GM23338 (cell line): Measurements from ENCODE around the gene GRIA2. TPM values are rescaled to one million over a fixed set of nuclear protein-coding genes. Genes with fewer than 3 reads are reported as not detected.

Experiments
- ATAC-seq: fragments of 200-7000 bp; cut with Tn5 transposase; 3 replicates; pipeline ENCODE4 v1.9.1; 2020
- DNase-seq: peaks from one replicate; pipeline ENCODE4 v3.0.0-alpha.2; 2015; ENCODE audit warnings: low spot score
- H2AFZ ChIP-seq: fragments of 200-600 bp; sonication (generic); 2 replicates; pipeline ENCODE4 v1.8.0; 2016; ENCODE audit warnings: antibody characterized with exemption, mild to moderate bottlenecking, moderate library complexity
- H3F3A ChIP-seq: fragments of 200-600 bp; sonication (generic); replicated peaks from 2 replicates; pipeline ENCODE4 v1.8.0; 2017; ENCODE audit warnings: antibody characterized with exemption, mixed run types, low read depth
- H3K27ac ChIP-seq: fragments of 200-600 bp; sonication (generic); 2 replicates; pipeline ENCODE4 v1.6.1; 2016; ENCODE audit warnings: low read depth
- H3K27me3 ChIP-seq: fragments of 200-600 bp; sonication (generic); 2 replicates; pipeline ENCODE4 v1.8.0; 2016; ENCODE audit warnings: mild to moderate bottlenecking, mixed run types, moderate library complexity; ENCODE audit not compliant: insufficient read depth
- H3K36me3 ChIP-seq: fragments of 200-600 bp; sonication (generic); 2 replicates; pipeline ENCODE4 v1.8.0; 2016; ENCODE audit warnings: mild to moderate bottlenecking; ENCODE audit not compliant: insufficient read depth
- H3K4me1 ChIP-seq: fragments of 200-600 bp; sonication (generic); 2 replicates; pipeline ENCODE4 v1.8.0; 2016; ENCODE audit warnings: mild to moderate bottlenecking, moderate library complexity; ENCODE audit not compliant: insufficient read depth
- H3K4me2 ChIP-seq: fragments of 200-600 bp; sonication (generic); 2 replicates; pipeline ENCODE4 v1.7.1; 2017; ENCODE audit warnings: mixed run types
- H3K4me3 ChIP-seq: fragments of 200-600 bp; sonication (generic); 2 replicates; pipeline ENCODE4 v1.6.1; 2016; ENCODE audit warnings: mixed run types
- H3K79me2 ChIP-seq: fragments of 200-600 bp; sonication (generic); replicated peaks from 2 replicates; pipeline ENCODE4 v1.8.0; 2017; ENCODE audit warnings: mild to moderate bottlenecking; ENCODE audit not compliant: insufficient read depth
- H3K9me2 ChIP-seq: fragments of 200-600 bp; sonication (generic); 2 replicates; pipeline ENCODE4 v1.8.0; 2017; ENCODE audit not compliant: insufficient read depth
- H4K20me1 ChIP-seq: fragments of 200-600 bp; sonication (generic); replicated peaks from 2 replicates; pipeline ENCODE4 v1.8.0; 2017; ENCODE audit warnings: mild to moderate bottlenecking; ENCODE audit not compliant: insufficient read depth
- H3K27ac Mint-ChIP-seq: 2 replicates; pipeline ENCODE4 v1.8.0; 2020; ENCODE audit warnings: inconsistent platforms, mild to moderate bottlenecking, moderate library complexity, mixed read lengths
- H3K27me3 Mint-ChIP-seq: 3 replicates; pipeline ENCODE4 v1.8.0; 2022; ENCODE audit warnings: low read depth, mild to moderate bottlenecking, moderate library complexity, mixed read lengths, inconsistent platforms; ENCODE audit not compliant: insufficient read depth, poor library complexity
- H3K36me3 Mint-ChIP-seq: 3 replicates; pipeline ENCODE4 v1.8.0; 2021; ENCODE audit warnings: low read depth, mild to moderate bottlenecking, inconsistent platforms, moderate library complexity, mixed read lengths
- H3K4me1 Mint-ChIP-seq: 3 replicates; pipeline ENCODE4 v1.8.0; 2020; ENCODE audit warnings: mild to moderate bottlenecking, inconsistent platforms, mixed read lengths
- H3K4me3 Mint-ChIP-seq: 3 replicates; pipeline ENCODE4 v1.8.0; 2021; ENCODE audit warnings: moderate library complexity, mild to moderate bottlenecking, inconsistent platforms, mixed read lengths
- H3K9me3 Mint-ChIP-seq: 3 replicates; pipeline ENCODE4 v1.8.0; 2020; ENCODE audit warnings: moderate library complexity, mild to moderate bottlenecking, inconsistent platforms, mixed read lengths
- CREB1 ChIP-seq: fragments of 250-450 bp; sonication (Bioruptor Pico); IDR thresholded peaks from 2 replicates; pipeline ENCODE4 v1.5.0; 2020; ENCODE audit warnings: low read depth, mild to moderate bottlenecking, moderate library complexity
- EZH2 ChIP-seq: fragments of 200-600 bp; sonication (generic); IDR thresholded peaks from one replicate; pipeline ENCODE4 v1.8.0; 2017; ENCODE audit warnings: antibody characterized with exemption, mild to moderate bottlenecking, low read depth; ENCODE audit not compliant: unreplicated experiment
- EZH2phosphoT487 ChIP-seq: fragments of 200-600 bp; sonication (generic); IDR thresholded peaks from one replicate; pipeline ENCODE4 v1.8.1; 2018; ENCODE audit warnings: antibody characterized with exemption; ENCODE audit not compliant: unreplicated experiment
- JUNB ChIP-seq: IDR thresholded peaks from one replicate; pipeline ENCODE4 v1.6.1; 2016; ENCODE audit warnings: antibody characterized with exemption; ENCODE audit not compliant: unreplicated experiment
- NANOG ChIP-seq: IDR thresholded peaks from 2 replicates; pipeline ENCODE4 v1.6.1; 2016; ENCODE audit warnings: antibody characterized with exemption, borderline replicate concordance
- POLR2AphosphoS5 ChIP-seq: IDR thresholded peaks from 2 replicates; pipeline ENCODE4 v1.6.1; 2016; ENCODE audit warnings: antibody characterized with exemption, low read depth
- STAT1 ChIP-seq: IDR thresholded peaks from one replicate; pipeline ENCODE4 v1.6.1; 2016; ENCODE audit warnings: antibody characterized with exemption; ENCODE audit not compliant: unreplicated experiment
- ZNF114 ChIP-seq: fragments of 250-450 bp; sonication (Bioruptor Pico); IDR thresholded peaks from 2 replicates; pipeline ENCODE4 v1.5.0; 2020; ENCODE audit warnings: mild to moderate bottlenecking, moderate library complexity
- ZNF331 ChIP-seq: fragments of 250-450 bp; sonication (Bioruptor Pico); IDR thresholded peaks from 2 replicates; pipeline ENCODE4 v1.5.0; 2020; ENCODE audit warnings: low read depth, mild to moderate bottlenecking, moderate library complexity
- polyA plus RNA-seq: library from polyadenylated mRNA; unstranded; fragments of >200 nt; fragmentation: Nextera tagmentation; extraction: Ambion mirVana; gene quantifications from 2 replicates; pipeline ENCODE4 v1.2.1, GENCODE V29; 2016
- total RNA-seq: library from RNA; depleted of rRNA; stranded (reverse); fragments of >200 nt; shearing (Covaris generic); gene quantifications from 2 replicates; pipeline ENCODE4 v1.2.3, GENCODE V29; 2014
- TF ChIP-seq, protein P1 (sequence below): fragments of 250-450 bp; sonication (Bioruptor Pico); IDR thresholded peaks from 2 replicates; pipeline ENCODE4 v1.5.0; 2020; ENCODE audit warnings: mild to moderate bottlenecking, moderate library complexity
- TF ChIP-seq, protein P2 (sequence below): IDR thresholded peaks from 2 replicates; pipeline ENCODE4 v1.6.1; 2016; ENCODE audit warnings: antibody characterized with exemption

Gene GRIA2
- total and polyA plus RNA-seq, 2 experiments from 2014 or later: not detected

DNA sequence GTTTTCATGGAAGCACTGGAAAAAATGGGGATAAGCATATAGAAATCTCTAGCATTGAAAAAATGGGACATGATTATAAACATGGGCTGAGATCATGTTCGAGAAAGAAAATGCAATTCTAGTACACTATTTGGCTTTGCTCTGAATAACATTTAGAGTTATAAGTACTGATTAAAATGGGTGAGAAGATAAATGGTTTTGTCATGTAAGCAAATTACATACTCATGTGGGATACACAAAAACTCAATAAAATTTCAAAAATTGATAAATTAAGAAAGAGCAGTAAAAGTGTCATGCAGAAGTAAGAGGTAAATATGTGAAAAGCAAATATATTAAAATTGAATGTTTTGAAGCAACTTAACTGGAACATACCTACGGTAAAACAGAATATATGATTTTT is 99.6 kb downstream of the GRIA2 start (continued):
- TF ChIP-seq, protein P1, sequence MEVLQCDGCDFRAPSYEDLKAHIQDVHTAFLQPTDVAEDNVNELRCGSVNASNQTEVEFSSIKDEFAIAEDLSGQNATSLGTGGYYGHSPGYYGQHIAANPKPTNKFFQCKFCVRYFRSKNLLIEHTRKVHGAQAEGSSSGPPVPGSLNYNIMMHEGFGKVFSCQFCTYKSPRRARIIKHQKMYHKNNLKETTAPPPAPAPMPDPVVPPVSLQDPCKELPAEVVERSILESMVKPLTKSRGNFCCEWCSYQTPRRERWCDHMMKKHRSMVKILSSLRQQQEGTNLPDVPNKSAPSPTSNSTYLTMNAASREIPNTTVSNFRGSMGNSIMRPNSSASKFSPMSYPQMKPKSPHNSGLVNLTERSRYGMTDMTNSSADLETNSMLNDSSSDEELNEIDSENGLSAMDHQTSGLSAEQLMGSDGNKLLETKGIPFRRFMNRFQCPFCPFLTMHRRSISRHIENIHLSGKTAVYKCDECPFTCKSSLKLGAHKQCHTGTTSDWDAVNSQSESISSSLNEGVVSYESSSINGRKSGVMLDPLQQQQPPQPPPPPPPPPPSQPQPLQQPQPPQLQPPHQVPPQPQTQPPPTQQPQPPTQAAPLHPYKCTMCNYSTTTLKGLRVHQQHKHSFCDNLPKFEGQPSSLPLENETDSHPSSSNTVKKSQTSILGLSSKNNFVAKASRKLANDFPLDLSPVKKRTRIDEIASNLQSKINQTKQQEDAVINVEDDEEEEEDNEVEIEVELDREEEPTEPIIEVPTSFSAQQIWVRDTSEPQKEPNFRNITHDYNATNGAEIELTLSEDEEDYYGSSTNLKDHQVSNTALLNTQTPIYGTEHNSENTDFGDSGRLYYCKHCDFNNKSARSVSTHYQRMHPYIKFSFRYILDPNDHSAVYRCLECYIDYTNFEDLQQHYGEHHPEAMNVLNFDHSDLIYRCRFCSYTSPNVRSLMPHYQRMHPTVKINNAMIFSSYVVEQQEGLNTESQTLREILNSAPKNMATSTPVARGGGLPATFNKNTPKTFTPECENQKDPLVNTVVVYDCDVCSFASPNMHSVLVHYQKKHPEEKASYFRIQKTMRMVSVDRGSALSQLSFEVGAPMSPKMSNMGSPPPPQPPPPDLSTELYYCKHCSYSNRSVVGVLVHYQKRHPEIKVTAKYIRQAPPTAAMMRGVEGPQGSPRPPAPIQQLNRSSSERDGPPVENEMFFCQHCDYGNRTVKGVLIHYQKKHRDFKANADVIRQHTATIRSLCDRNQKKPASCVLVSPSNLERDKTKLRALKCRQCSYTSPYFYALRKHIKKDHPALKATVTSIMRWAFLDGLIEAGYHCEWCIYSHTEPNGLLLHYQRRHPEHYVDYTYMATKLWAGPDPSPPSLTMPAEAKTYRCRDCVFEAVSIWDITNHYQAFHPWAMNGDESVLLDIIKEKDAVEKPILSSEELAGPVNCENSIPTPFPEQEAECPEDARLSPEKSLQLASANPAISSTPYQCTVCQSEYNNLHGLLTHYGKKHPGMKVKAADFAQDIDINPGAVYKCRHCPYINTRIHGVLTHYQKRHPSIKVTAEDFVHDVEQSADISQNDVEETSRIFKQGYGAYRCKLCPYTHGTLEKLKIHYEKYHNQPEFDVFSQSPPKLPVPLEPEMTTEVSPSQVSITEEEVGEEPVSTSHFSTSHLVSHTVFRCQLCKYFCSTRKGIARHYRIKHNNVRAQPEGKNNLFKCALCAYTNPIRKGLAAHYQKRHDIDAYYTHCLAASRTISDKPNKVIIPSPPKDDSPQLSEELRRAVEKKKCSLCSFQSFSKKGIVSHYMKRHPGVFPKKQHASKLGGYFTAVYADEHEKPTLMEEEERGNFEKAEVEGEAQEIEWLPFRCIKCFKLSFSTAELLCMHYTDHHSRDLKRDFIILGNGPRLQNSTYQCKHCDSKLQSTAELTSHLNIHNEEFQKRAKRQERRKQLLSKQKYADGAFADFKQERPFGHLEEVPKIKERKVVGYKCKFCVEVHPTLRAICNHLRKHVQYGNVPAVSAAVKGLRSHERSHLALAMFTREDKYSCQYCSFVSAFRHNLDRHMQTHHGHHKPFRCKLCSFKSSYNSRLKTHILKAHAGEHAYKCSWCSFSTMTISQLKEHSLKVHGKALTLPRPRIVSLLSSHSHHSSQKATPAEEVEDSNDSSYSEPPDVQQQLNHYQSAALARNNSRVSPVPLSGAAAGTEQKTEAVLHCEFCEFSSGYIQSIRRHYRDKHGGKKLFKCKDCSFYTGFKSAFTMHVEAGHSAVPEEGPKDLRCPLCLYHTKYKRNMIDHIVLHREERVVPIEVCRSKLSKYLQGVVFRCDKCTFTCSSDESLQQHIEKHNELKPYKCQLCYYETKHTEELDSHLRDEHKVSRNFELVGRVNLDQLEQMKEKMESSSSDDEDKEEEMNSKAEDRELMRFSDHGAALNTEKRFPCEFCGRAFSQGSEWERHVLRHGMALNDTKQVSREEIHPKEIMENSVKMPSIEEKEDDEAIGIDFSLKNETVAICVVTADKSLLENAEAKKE (CRISPR knock-in tag): no peak
- TF ChIP-seq JUNB: no peak
- no peak for TF ChIP-seq ZNF114 (CRISPR knock-in tag)
- no peak for TF ChIP-seq STAT1
- no peak for TF ChIP-seq ZNF331 (CRISPR knock-in tag)
- TF ChIP-seq, protein P2, sequence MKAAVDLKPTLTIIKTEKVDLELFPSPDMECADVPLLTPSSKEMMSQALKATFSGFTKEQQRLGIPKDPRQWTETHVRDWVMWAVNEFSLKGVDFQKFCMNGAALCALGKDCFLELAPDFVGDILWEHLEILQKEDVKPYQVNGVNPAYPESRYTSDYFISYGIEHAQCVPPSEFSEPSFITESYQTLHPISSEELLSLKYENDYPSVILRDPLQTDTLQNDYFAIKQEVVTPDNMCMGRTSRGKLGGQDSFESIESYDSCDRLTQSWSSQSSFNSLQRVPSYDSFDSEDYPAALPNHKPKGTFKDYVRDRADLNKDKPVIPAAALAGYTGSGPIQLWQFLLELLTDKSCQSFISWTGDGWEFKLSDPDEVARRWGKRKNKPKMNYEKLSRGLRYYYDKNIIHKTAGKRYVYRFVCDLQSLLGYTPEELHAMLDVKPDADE: no peak
- no peak for TF ChIP-seq EZH2
- TF ChIP-seq NANOG: no peak
- no peak for TF ChIP-seq CREB1 (CRISPR knock-in tag)
- TF ChIP-seq POLR2AphosphoS5: no peak
- no peak for TF ChIP-seq EZH2phosphoT487

GRCh38 chr4:157327666-157328065 is 107.1 kb downstream of the GRIA2 start:
- ATAC-seq (no peak), DNase-seq (no peak)
- H3K27me3 Mint-ChIP-seq: no peaks in the 10 kb centered on the region
- no peaks in the 10 kb centered on the region for H4K20me1 ChIP-seq
- no peaks in the 10 kb centered on the region for H3K79me2 ChIP-seq
- H3F3A ChIP-seq: no peaks in the 10 kb centered on the region
- no peaks in the 10 kb centered on the region for H3K36me3 Mint-ChIP-seq
- no peak overlapping the region for H3K27ac ChIP-seq
- H3K4me3 ChIP-seq: no peak overlapping the region
- H3K4me1 Mint-ChIP-seq: no peaks in the 10 kb centered on the region
- no peaks in the 10 kb centered on the region for H3K4me1 ChIP-seq
- H2AFZ ChIP-seq: no peak overlapping the region
- no peak for TF ChIP-seq STAT1
- no peaks in the 10 kb centered on the region for H3K9me3 Mint-ChIP-seq
- H3K36me3 ChIP-seq: no peaks in the 10 kb centered on the region
- no peaks in the 10 kb centered on the region for H3K9me2 ChIP-seq
- no peak overlapping the region for H3K27ac Mint-ChIP-seq
- H3K4me3 Mint-ChIP-seq: no peak overlapping the region
- no peak overlapping the region for H3K4me2 ChIP-seq
- H3K27me3 ChIP-seq: no peaks in the 10 kb centered on the region
